Endothelial cell of umbilical vein (primary cell): ENCODE results near the gene SPG7. TPM values are rescaled to one million over a fixed set of nuclear protein-coding genes. Genes with fewer than 3 reads are reported as not detected.

Experiments
- BruUV-seq: library from RNA; stranded (reverse); fragments of 400-500 nt; replicated peaks from 2 replicates; lab custom pipeline; 2021; lab: Mats Ljungman, UMichigan
- CTCF ChIA-PET: fragments of 300-600, 350-600 bp; sonication (Branson Sonifier 250); formaldehyde crosslinking; loops from one replicate; lab custom pipeline; 2021; ENCODE audit warnings: antibody characterized with exemption, inconsistent platforms; lab: Charles Lee
- POLR2A ChIA-PET: fragments of 300-600, 350-600 bp; sonication (Branson Sonifier 250); formaldehyde crosslinking; loops from one replicate; lab custom pipeline; 2021; ENCODE audit warnings: antibody characterized with exemption, inconsistent platforms; lab: Charles Lee
- DNase-seq: peaks from one replicate; pipeline ENCODE4 v3.0.0-alpha.2; 2011; ENCODE audit warnings: low read depth, low spot score
- FAIRE-seq: peaks from 2 replicates; lab custom pipeline; 2011; peaks lifted over from hg19 to GRCh38; lab: Jason Lieb, UNC
- H2AFZ ChIP-seq: 2 replicates; pipeline ENCODE4 v1.6.0; 2012; ENCODE audit warnings: low read depth, low read length, control low read depth, inconsistent platforms
- H3K27ac ChIP-seq: 2 replicates; pipeline ENCODE4 v1.5.1; 2011; ENCODE audit warnings: low read depth, mild to moderate bottlenecking, control low read depth, low read length, moderate library complexity; ENCODE audit not compliant: insufficient read depth
- H3K27me3 ChIP-seq, 2 experiments: 2 replicates each; pipeline versions ENCODE4 v1.6.0 to v1.6.1; 2011; ENCODE audit warnings: low read length in 2 of 2, mixed read lengths in 1 of 2; ENCODE audit not compliant: control insufficient read depth in 2 of 2, insufficient read depth in 2 of 2
- H3K36me3 ChIP-seq, 2 experiments: 2 replicates in 1 of 2; 3 replicates in 1 of 2; pipeline ENCODE4 v1.5.1; 2011; ENCODE audit warnings: low read length in 2 of 2, mild to moderate bottlenecking in 1 of 2, moderate library complexity in 1 of 2; ENCODE audit not compliant: control insufficient read depth in 2 of 2, insufficient read depth in 2 of 2; ENCODE audit errors: extremely low read depth in 1 of 2
- H3K4me1 ChIP-seq: 3 replicates; pipeline ENCODE4 v1.5.1; 2011; ENCODE audit warnings: mild to moderate bottlenecking, low read length; ENCODE audit not compliant: control insufficient read depth, insufficient read depth; ENCODE audit errors: extremely low read depth
- H3K4me2 ChIP-seq: 2 replicates; pipeline ENCODE4 v1.6.1; 2011; ENCODE audit warnings: low read length, control low read depth, mixed read lengths; ENCODE audit not compliant: insufficient read depth
- H3K4me3 ChIP-seq, 3 experiments: fragments of 200-600 bp in 1 of 3; sonication (generic), shearing (Covaris generic) in 1 of 3; replicated peaks in 1 of 3; 2 replicates each; pipeline ENCODE4 v1.5.1; 2011 to 2016; ENCODE audit warnings: control low read depth in 3 of 3, low read length in 3 of 3, mild to moderate bottlenecking in 2 of 3, inconsistent platforms in 1 of 3, low read depth in 1 of 3, moderate library complexity in 1 of 3; ENCODE audit not compliant: insufficient read depth in 1 of 3
- H3K79me2 ChIP-seq: 2 replicates; pipeline ENCODE4 v1.6.0; 2012; ENCODE audit warnings: low read length, inconsistent platforms; ENCODE audit not compliant: control insufficient read depth, insufficient read depth
- H3K9ac ChIP-seq: replicated peaks from 2 replicates; pipeline ENCODE3; 2011; ENCODE audit warnings: low read length, control low read depth; ENCODE audit not compliant: insufficient read depth; ENCODE audit errors: extremely low read depth
- H3K9me1 ChIP-seq: replicated peaks from 3 replicates; pipeline ENCODE4 v1.6.0; 2011; ENCODE audit warnings: mild to moderate bottlenecking, low read length; ENCODE audit not compliant: control insufficient read depth, insufficient read depth; ENCODE audit errors: extremely low read depth
- H3K9me3 ChIP-seq: replicated peaks from 2 replicates; pipeline ENCODE4 v1.5.1; 2012; ENCODE audit warnings: low read length, inconsistent platforms; ENCODE audit not compliant: control insufficient read depth, insufficient read depth
- H4K20me1 ChIP-seq: replicated peaks from 2 replicates; pipeline ENCODE3; 2011; ENCODE audit warnings: mild to moderate bottlenecking, low read length; ENCODE audit not compliant: control insufficient read depth, insufficient read depth; ENCODE audit errors: extremely low read depth
- EZH2 ChIP-seq: IDR thresholded peaks from 2 replicates; pipeline ENCODE4 v1.6.1; 2012; ENCODE audit warnings: borderline replicate concordance, low read depth, mild to moderate bottlenecking, moderate library complexity, low read length, inconsistent platforms; ENCODE audit not compliant: severe bottlenecking
- FOS ChIP-seq: IDR thresholded peaks from 2 replicates; pipeline ENCODE4 v1.6.1; 2011; ENCODE audit warnings: mild to moderate bottlenecking, low read length, moderate library complexity, borderline replicate concordance; ENCODE audit not compliant: insufficient read depth
- JUN ChIP-seq: IDR thresholded peaks from 2 replicates; pipeline ENCODE4 v1.6.1; 2011; ENCODE audit warnings: borderline replicate concordance, low read depth; ENCODE audit not compliant: insufficient read length, insufficient read depth
- POLR2A ChIP-seq: IDR thresholded peaks from 2 replicates; pipeline ENCODE4 v1.6.1; 2012; ENCODE audit warnings: low read depth, mild to moderate bottlenecking, control low read depth, low read length
- POLR2AphosphoS5 ChIP-seq: IDR thresholded peaks from 2 replicates; pipeline ENCODE4 v1.6.1; 2012; ENCODE audit warnings: low read depth, mild to moderate bottlenecking, control low read depth, low read length, moderate library complexity; ENCODE audit not compliant: insufficient read depth
- dilution Hi-C: fragments of 300-500 bp; cut with MboI; formaldehyde crosslinking; loops from one replicate; pipeline ENCODE4 v1.15.0; 2019; ENCODE audit warnings: low sequenced_read_pairs; ENCODE audit not compliant: extremely low pct_ligation_motif_present
- intact Hi-C: fragments of 100-400 bp; cut with micrococcal nuclease; formaldehyde crosslinking; loops from one replicate; pipeline ENCODE4 v1.10.0; 2022
- polyA plus RNA-seq, 4 experiments: library from polyadenylated mRNA; depleted of rRNA in 3 of 4; stranded (reverse) in 3 of 4; unstranded in 1 of 4; fragments of >200 nt; gene quantifications; 2 replicates each; pipeline versions ENCODE4 v1.2.1 to v1.2.3, GENCODE V29; 2011 to 2012; ENCODE audit warnings: missing spikeins in 1 of 4
- total RNA-seq: library from RNA; stranded (reverse); gene quantifications from 2 replicates; pipeline ENCODE4 v1.2.3, GENCODE V29; 2021
- TF ChIP-seq, protein P1 (sequence below), 2 donors: IDR thresholded peaks; 1 replicate in 1 of 2; 2 replicates in 1 of 2; pipeline ENCODE4 v1.5.1; 2011; ENCODE audit warnings: low read length in 2 of 2, mild to moderate bottlenecking in 2 of 2, moderate library complexity in 2 of 2, control low read depth in 1 of 2, inconsistent platforms in 1 of 2, low read depth in 1 of 2; ENCODE audit not compliant: insufficient read depth in 1 of 2; ENCODE audit errors: extremely low read depth in 1 of 2

Gene SPG7
- total and polyA plus RNA-seq, 2 donors (not counting 3 experiments of a cell fraction or from before 2014, with no cell fraction given), result 90.2 to 146 TPM

DNA sequence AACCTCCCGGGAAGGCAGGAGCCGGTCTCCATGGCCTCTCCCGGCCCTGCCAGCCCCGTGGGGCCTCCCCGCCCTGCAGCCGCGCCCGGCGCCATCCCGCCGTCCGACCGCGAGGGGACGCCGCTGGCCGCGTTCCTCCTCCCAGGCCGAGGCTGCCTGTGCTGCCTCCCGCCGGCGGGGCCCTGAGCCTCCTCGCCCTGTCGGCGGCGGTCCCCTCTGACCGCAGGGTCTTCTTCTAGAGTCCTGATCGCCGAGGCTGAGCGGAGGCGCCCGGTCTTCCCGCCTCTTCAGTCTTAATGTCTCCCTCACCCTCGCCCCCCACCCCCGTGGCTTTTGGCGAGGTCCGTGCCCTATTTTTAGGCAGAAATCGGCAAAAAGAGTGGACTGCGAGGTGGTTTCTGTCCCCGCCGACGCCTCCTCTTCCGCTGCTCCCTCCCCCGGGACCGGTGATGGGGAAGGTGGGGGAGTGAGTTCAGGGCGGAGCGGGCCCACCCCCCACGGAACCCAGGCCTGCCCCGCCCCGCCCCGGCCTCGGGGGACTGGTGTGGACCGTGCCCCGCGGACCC lies 66.6 kb downstream of the SPG7 start:
- Histone ChIP-seq H3K9me1 (no peaks in the 10 kb centered on the region), H3K36me3 (no peaks in the 10 kb centered on the region), H4K20me1 (no peaks in the 10 kb centered on the region), H3K9me3 (no peaks in the 10 kb centered on the region), H3K79me2 (no peaks in the 10 kb centered on the region), H3K27ac (no peak overlapping the region), H3K27me3 (peaks cover 0 to 1% of the 10 kb centered on the region in 2 experiments), H3K4me3 (peak overlapping the region; percentile 20 to 27 (median 21)), H3K4me2 (peak overlapping the region; percentile 40), H3K4me1 (peaks cover 9% of the 10 kb centered on the region), H3K9ac (peak overlapping the region; percentile 40), H2AFZ (peak overlapping the region; percentile 94)
- intact Hi-C loops, result loop anchor here (1.0 to 10.0 kb wide), 2 partner anchors 67 to 150 kb away; partner anchors contain the start of genes VPS9D1 and ZNF276
- FAIRE-seq, result peak; percentile 77
- ChIA-PET CTCF (interaction anchor here (1.0 to 1.5 kb wide), 4 partner anchors 9 to 125 kb away, joined by 3 to 4 read pairs (median 3); no protein-coding TSS in a partner anchor), POLR2A (no interaction called here)
- no peak for TF ChIP-seq POLR2A
- no peak for TF ChIP-seq FOS
- no peak for TF ChIP-seq JUN
- TF ChIP-seq EZH2, result no peak
- TF ChIP-seq, protein P1, sequence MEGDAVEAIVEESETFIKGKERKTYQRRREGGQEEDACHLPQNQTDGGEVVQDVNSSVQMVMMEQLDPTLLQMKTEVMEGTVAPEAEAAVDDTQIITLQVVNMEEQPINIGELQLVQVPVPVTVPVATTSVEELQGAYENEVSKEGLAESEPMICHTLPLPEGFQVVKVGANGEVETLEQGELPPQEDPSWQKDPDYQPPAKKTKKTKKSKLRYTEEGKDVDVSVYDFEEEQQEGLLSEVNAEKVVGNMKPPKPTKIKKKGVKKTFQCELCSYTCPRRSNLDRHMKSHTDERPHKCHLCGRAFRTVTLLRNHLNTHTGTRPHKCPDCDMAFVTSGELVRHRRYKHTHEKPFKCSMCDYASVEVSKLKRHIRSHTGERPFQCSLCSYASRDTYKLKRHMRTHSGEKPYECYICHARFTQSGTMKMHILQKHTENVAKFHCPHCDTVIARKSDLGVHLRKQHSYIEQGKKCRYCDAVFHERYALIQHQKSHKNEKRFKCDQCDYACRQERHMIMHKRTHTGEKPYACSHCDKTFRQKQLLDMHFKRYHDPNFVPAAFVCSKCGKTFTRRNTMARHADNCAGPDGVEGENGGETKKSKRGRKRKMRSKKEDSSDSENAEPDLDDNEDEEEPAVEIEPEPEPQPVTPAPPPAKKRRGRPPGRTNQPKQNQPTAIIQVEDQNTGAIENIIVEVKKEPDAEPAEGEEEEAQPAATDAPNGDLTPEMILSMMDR (IDR thresholded peaks at IDR 0.05; ENCODE audit: extremely low read depth in 1 of 2, insufficient read depth in 1 of 2, low read depth in 1 of 2, low read length in 2 of 2), result peak; percentile 83 to 89
- peak; percentile 34 for TF ChIP-seq POLR2AphosphoS5
- DNase-seq, result peak; percentile 63
- dilution Hi-C loops, result no loop called here
- no TSS peak for BruUV-seq
